IMR-90 (cell line): ENCODE measurements around the gene SLC47A2.

ENCODE experiments used
- BHLHE40 ChIP-seq: fragments of 150-350 bp; IDR thresholded peaks from 2 replicates; pipeline ENCODE4 v1.6.1; 2016; ENCODE audit warnings: mild to moderate bottlenecking, low read depth, low read length
- CEBPB ChIP-seq: IDR thresholded peaks from 2 replicates; pipeline ENCODE4 v1.6.1; 2012; ENCODE audit warnings: low read depth, low read length, improper control_type of control experiment
- CTCF ChIP-seq: conservative IDR thresholded peaks from 2 replicates; pipeline ENCODE4 v1.5.1; 2012; ENCODE audit warnings: mild to moderate bottlenecking, low read depth, low read length, improper control_type of control experiment
- MAFK ChIP-seq: IDR thresholded peaks from 2 replicates; pipeline ENCODE4 v1.6.1; 2012; ENCODE audit warnings: low read depth, low read length, improper control_type of control experiment
- POLR2A ChIP-seq: IDR thresholded peaks from 2 replicates; pipeline ENCODE4 v1.6.1; 2012; ENCODE audit warnings: mild to moderate bottlenecking, low read depth, low read length
- RCOR1 ChIP-seq: IDR thresholded peaks from 2 replicates; pipeline ENCODE4 v1.6.1; 2012; ENCODE audit warnings: mild to moderate bottlenecking, low read length, improper control_type of control experiment; ENCODE audit not compliant: insufficient replicate concordance
- RFX5 ChIP-seq: IDR thresholded peaks from 2 replicates; pipeline ENCODE4 v1.8.0; 2012; ENCODE audit warnings: low read depth, mild to moderate bottlenecking, low read length, moderate library complexity
- SMC3 ChIP-seq: fragments of 150-350 bp; IDR thresholded peaks from 2 replicates; pipeline ENCODE4 v1.6.1; 2016; ENCODE audit warnings: low read depth, mild to moderate bottlenecking, antibody characterized with exemption, low read length, moderate library complexity
- USF2 ChIP-seq: fragments of 150-350 bp; IDR thresholded peaks from 2 replicates; pipeline ENCODE4 v1.6.1; 2017; ENCODE audit warnings: mild to moderate bottlenecking, antibody characterized with exemption, low read length, low read depth

- TF ChIP-seq CTCF: no peak
- no peak for TF ChIP-seq POLR2A
- TF ChIP-seq RCOR1: no peak
- TF ChIP-seq RFX5: no peak
- TF ChIP-seq CEBPB: no peak
- TF ChIP-seq SMC3: no peak
- no peak for TF ChIP-seq MAFK
- no peak for TF ChIP-seq BHLHE40
- no peak for TF ChIP-seq USF2
Observed at GRCh38 chr17:19740933-19741332, 24.5 kb upstream of the SLC47A2 start.
